T follicular helper cell (primary cell): Measurements from ENCODE around the gene PLXNB1.

Source experiments
- DNase-seq: peaks from one replicate; pipeline ENCODE4 v3.0.0-alpha.2; 2020; ENCODE audit warnings: low read depth

The PLXNB1 gene

DNA sequence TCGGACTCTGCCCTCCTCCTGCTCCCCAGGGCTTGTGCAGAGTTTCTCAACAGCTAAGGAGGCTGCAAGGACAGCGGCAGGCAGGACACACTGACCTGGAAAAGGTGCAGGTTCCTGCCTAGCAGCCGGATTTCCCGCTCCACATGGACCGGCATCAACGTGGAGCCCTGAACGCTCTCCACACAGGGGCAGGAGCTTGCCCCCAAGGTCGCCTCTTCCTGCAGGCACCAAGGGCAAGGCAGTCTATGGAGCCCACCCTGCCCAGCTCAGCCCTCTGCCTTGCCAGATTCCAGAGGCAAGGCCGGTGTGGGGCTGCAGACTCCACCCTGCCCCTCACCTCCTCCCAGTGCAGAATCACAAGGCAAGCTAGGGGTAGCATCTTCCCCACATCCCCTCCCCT is 10.7 kb downstream of the PLXNB1 start:
- no peak for DNase-seq

DNA sequence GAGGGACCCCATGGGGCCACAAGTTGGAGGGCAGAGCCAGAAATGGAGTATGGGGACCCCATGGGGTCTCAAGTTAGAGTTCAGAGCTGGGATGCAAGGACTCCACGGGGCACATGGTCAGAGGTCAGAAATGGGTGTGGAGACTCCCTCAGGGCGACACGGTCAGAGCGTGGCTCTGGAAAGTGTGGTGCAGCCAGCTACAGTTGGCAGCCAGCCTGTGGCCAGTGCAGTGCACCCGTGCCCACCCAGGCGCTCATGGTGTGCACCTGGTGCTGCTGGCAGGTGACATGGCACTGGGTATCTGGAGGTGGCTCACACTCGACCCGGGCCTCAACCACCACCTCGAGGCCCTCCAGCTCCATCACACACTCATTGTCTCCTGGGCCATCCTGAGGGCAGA is 11.2 kb downstream of the PLXNB1 start:
- no peak for DNase-seq

DNA sequence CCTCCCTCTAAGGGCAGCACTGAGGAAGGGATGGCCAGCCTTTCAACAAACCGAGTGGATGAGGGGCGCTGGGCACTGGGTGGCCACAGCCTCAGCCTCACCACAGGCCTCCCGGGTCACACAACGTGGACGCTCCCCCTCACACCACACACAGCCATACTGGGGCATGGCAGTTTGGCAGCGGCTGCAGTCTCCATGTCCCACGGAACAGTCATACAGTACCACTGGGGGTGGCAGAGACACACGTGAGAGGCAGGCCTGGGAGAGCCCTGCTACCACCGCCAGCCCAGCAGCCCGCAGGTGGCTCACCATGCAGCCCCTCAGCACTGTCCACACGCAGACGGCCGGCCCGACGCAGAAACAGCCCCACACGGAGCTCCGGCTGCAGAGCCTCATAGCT is 11.7 kb downstream of the PLXNB1 start:
- no peak for DNase-seq

DNA sequence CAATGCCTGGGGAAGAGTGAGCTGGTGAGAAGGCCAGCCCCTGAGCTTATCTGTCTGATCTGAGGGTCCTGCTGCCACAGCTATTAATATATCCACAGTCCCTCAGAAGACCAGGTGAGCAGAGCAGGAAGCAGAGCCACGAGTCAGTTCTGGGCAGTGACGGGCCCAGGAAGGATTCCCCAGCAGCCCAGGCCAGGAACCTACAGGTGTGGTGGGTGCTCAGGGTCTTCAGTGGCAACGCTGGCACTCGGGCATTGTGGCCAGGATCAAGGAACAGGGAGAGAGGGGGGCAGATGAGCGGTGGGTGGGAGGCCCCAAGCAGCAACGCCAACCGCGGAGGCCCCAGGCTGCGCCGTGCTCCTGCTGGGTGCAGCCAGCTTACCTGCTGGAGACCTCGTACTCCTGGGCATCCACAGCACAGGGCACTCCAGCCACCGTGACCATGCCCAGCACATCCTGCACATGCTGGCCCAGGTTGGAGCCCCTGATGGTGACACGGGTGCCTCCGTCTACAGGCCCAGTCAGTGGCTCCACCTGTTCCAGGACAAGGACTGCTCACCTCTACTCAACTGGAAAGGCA is 12.3 kb downstream of the PLXNB1 start:
- DNase-seq, result no peak

DNA sequence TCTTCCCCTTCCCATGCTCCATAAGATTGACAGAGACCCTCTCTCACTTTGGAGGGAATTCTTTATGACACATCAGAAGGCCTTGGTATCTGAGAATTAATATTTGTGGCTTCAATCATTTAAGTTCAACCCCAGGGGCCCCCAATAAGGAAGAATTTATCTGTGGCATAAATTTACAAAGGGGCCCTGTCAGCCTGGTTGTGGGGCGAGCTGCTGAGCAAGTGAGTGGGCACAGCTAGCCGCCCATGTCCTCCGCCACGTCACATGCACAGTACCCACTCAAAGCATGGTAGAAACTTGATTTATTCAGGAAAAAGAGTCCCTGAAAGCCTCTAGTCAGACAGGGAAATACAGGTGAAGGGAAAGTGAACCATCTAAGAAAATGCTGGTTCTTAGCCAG is 13.3 kb downstream of the PLXNB1 start:
- no peak for DNase-seq

DNA sequence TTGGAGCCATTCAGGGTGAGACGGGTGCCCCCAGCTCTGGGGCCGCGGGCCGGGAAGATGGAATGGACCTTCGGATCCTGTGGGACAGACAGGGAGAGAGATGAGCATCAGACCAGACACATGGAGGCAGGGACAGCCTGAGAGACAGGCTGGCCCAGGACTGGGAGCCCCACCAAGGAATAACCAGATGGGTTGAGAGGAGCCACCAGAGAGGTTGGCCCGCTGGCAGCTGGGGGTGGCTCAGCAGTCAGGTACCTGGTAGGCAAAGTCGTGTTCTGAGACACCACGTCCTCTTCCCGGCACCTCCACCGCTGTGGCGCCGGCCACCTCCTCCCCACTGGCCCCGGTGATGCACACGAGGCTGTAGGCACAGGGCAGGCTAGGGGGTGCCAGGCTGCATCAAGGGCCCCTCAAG is 13.8 kb downstream of the PLXNB1 start:
- no peak for DNase-seq

DNA sequence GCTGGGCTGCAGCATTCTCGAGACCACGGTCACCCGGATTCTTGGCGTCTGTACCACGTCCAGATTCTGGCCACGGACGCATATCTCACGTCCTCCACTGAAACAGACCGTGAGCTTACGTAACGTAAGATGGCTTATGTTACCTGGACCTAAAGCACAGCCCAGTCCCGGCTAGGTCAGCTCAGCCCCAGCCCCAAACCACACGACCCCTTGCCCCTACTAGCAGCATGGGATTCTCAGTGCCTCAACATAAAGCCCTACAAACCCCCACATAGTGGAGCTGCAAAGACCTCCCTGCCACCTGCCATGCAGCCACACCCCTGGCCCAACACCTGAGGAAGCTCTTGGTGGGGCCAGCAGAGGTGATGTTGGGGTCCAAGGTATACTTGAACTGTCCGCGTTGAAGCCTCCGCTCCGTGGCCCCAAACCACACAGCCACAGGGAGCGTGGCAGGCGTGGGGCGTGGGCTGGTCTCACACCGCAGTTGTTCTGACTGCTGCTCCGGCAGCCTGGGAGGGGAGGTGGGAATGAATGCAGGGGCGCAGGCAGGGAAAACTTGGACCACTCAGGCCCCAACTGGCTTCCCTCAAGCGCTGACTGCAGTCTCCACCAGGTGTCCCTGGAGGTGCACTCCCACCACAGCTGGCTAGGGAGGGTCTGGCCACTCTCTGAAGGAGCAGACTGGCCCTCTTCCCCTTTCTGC is 14.5 kb downstream of the PLXNB1 start:
- DNase-seq, result no peak

DNA sequence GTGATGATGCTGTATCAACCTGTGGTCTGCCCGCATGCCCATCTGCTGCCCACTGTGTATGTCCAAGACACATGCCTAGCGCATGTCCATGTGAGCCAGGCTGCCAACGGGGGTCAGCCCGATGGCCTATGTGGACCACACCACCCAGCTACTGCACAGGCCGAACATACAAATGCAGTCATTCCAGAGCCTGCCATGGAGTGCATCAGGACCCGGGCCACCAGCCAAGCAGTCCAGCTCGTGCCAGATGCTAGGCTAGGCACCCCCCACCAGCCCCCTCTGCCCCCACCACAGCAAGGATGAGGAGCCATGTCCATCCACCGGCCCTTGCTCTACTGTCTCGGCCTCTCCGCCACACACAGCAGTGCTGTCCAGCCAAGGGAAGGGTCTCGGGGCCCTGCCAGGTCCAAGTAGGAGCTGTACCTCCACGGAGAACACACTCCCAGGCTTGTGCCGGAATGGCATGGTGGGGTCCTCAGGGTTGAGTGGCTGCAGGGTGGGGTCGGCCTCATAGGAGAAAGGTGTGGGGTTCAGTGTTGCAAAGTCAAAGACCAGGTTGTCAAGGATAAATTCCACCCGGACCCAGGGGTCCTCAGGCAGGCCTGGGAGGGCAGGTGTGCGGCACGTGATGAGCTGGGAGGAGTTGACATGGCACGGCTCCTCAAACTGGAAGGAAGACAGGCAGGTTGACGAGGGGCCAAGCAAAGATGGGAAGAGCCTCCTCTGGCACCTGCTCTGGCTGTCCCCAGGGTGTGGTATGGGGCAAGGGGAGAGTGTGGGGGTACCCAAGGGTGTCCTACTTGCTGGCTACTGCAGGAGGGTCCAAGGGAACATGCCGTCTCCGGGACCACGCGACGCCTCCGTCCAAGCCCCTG is 15.3 kb downstream of the PLXNB1 start:
- no peak for DNase-seq

DNA sequence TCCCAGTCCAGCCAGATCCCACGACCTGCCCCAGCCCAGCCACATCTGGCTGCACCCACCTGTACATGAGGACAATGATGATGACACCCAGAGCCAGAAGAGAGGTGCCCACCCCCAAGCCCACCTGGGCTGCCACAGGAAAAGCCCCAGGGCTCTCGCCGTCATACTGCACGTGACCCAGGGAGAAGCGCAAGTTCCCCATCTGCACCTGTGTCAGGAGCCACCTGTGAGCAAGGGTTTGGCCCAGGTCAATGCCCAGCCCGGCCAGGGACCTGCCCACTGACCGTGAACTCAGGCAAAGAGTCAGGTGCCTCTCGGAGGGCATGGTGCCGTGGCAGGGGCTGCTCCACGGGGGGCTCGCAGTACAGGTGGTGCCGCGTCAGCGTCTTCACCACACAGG is 16.3 kb downstream of the PLXNB1 start:
- no peak for DNase-seq

DNA sequence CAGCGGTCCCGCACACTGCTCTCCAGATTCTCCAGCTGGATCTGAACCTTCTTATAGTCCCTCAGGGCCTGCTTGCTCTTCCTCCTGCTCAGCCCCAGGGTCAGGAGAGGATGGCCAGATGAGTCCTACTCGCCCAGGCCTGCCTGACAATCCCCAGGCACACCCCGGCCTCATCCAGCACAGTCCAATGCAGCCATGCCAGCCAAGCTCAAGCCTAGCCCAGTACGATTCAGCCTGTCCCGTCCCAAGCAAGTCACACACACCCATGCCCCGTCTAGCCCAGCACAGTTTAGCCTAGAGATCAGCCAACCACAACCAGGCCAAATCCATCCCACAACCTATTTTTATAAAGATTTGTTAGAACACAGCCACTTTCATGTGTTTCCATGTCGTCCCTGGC is 16.8 kb downstream of the PLXNB1 start:
- DNase-seq, result no peak

DNA sequence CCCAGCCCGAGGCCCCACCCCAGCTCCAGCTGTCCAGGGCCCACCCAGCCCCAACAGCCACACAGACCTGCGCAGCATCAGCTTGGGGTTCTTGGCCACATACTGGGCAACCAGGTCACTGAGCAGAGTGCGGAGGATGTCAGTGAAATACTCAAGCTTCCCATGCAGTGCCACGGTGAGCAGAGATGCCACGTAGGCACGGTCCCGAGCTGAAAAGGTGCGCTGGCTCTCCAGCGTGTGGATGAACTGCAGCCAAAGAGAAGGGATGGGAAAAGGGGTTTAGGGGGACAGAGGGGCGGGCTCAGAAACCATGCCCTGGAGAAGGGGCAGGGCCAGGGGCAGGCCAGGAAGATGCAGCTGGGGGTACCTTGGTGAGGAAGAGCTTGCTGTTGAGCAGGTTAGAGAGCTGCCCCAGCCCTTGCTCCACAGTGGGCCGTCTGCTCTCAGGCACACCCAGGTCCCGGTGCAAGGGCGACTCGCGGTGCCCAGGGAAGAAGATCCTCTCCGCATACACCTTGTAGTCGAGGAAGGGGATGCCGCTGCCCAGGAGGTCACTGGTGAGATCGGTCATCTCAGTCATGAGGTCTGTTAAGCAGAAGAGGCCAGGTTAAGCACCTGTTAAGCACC is 17.4 kb downstream of the PLXNB1 start:
- no peak for DNase-seq

DNA sequence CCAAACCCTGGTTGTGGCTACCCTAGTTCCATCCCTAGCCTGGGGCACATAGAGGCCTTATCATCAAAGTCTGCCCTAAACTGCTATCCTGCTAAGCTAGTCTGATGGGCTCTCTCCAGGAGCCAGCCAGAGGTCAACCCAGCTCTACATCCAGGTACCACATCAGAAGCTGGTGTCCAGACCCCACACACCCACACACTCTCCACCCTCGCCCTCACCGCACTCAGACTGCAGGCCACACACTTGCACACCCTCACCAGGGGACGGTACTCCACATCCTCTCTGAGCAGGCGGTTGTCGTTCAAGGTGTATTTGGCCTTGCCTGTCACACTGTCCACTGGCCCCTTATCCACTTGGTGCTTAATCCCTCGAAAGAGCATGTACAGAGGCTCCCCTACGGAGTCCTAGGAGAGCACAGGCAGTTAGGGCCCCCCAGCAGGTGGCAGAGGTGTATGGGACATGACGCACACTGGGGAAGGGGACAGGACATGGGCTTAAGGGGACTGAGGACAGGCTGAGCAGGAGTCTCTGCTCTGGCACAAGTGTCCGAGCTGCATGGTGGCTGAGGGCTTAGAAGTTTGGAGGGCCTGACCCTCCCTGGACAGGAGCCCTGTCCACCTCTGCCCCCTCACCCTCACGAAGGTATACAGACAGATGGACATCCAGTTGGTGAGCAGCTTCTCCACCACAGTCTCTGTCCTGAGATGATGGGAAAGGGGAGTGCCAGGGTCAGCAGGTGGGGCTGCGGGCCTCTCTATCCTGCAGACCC is 18.1 kb downstream of the PLXNB1 start:
- DNase-seq, result no peak

DNA sequence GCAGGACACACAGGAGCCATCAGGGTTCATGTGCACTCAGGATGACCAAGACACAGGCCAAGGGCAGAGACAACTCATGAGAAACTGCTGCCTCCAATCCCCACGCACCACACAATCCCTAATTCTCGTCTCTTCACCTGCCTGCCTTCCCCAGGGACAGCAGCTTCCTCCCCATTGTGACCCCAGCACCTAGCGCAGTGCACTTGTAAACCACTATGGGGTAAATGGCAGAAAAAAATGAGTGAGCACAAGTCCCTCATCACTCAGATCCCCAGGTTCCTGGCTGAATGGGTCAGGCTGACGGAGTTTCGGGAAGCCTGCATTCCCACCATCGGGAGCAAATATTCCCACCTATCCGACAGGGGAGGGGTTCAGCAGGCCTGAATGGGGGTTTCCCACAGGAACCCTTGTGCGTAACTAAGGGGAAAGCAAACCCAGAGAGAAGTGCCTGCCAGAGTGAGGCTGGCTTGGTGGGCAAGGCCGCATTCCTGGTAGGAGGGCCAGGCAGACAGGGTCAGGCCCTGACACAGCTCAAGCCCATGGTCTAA is 18.8 kb downstream of the PLXNB1 start:
- no peak for DNase-seq

DNA sequence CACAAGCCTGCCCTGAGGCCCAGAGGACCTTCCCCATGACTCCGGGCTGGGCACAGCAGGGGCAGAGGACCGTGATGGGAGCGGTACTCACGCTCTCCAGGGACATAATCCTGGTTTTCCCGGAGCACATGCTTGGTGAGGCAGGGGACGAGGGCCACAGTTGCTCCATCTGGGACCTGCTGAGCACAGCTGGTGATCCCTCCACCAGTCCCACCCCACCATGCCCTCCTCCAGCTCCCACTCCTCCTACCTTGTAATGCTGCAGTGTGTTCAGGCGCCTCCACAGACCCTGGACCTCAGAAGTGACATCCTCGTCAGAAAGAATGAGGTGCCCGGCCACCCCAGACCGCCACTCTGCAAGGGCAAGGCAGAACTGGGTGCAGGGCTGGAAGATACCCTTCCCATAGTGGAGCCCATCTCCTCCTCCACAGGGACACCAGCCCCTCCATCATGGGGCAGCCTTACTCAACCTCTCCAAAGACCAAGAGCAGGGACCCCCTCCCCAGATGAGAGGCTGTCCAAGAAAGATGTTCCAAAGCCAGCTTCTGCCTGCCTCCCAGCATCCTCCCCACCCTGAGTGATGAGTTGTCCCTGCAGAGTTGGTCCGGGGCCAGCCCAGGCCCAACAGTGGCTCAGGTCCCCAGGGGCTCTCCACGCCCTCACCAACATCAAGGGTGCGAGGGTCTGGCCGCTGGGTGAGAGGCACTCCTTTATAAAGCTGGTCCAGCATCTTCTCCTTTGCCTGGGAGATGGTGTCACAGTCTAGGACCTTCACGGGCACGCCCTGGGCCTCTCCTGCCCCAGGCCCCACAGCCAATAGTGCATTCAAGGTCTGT is 19.5 kb downstream of the PLXNB1 start:
- no peak for DNase-seq

DNA sequence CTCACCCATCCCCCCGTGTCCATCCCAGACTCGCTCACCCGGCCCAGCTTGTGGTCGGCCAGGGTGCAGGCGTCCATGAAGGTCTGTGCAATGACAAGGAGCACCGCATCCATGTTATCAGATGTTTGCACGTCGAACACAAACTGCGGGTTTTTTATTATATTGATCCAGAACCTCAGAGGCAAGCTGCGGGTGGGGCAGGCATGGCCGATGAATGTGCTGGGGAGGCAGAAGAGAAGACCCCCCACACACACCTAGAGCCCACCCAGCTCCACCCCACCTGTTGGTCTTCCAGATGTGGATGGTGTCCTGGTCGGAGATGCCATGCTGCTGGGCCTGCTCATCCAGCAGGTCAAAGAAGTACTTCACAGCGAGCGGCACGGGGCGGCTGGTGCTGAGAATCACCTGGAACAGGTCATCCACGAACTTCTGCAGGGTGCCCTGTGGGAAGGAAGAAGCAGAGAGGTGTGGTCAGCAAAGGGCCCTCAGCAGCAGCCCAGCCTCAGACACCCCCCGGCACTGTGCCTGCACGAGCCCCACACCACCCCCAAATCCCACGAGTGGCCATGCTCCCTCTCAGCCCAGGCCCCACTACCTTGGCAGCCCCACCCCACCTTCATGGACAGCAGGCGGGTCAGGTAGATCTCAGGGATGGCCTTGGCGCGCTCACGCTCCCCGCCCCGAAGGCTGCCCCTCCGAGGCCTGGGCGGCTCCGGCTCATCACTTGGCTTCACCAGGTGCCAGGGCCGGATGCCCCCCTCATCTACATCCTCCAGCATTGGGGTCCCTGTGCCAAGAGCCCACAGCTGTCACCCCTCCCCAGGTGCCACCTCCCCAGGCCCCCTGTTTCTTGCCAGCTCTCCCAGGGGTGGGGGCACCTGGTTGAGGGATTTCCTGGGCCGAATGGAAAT is 20.3 kb downstream of the PLXNB1 start:
- DNase-seq, result no peak

DNA sequence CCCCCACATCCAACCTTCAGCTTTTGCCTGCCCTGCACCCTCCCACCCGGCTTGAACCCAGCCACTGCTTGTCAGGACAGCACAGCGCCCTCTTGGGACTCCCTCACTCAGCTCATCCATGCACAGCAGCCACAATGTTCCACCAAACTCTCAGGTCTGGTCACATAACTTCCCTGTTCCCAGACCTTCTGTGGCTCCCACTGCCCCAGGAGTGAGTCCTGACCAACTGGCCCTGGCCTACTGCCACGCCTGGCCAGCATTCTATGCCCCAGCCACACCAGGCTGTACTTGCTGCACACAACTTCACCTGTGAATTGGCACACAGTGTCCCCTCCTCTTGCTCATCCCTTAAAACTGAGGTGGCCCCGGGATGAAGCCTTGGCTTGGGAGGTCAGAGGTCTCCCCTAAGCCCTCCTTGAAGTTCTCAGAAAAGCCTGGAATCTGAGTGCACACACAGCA is 21.0 kb downstream of the PLXNB1 start:
- no peak for DNase-seq

DNA sequence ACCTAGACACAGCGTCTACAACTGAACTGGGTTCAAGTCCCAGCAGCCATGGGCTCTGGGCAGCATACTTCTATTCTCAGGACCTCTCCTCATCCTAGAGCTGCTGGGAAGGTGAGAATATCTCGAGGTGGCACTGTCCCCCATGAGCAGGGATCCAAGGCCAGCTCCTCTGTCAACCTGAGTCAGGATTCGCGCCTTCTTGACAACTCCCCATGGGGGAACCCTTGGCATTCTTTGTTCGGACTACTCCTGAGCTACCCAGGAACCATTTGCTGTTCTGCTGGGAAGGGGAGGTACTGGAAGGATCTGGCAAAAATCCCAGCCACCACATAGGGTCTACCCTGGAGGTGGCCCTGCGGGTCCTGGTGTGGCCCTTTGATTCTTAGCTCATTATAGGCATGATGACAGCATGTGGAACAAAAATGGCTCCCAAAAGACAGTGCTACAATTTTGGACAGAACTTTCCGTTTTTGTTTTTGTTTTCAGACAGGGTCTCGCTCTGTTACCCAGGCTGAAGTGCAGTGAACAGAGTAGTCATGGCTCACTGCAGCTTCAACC is 22.3 kb downstream of the PLXNB1 start:
- no peak for DNase-seq

DNA sequence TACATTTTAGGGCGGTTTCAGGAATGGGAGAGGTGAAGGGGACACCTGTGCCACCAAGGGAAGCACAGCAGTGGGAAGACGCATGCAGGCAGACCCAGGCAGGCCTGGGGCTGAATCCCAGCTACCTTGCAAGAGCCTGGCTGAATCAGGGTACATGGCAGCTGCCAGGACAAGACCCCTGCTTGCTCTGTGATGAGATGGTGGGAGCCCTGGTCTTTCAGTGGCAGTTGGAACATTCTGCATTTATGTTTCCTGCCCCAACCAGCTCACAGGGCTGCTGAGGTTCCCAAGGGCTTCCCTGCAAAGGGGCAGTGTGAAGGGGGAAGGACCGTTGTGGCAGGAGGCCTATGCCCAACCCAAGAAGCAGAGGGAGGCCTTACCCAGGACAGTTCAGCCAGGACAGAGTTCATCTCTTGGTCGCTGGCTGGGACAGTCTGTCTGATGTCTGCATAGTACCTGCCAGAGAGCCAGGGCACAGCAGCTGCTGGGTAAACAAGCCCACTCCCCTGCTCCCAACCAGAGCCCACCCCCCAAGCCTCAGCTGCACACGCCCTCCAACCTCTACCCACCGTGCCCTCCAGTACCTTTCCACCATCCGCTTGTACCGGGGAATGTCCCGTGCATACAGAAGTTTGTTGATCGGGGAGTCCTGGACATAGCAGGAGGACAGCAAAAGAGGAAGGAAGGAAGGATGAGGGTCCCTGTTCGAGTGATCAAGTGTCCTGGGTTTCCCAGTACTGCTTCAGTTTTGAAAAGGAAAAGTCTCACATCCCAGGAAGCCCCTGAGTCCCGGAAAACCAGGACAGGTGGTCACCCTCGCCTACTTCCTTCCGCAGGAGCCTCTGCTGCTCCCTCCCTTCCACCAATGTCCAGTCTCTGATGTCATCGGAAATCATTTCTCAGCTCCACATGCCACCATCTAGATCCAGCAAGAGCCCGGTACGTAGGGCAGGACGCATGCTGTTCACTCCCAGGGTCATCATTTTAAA is 23.1 kb downstream of the PLXNB1 start:
- DNase-seq, result no peak
